GM12878 (cell line): ENCODE measurements around the gene COL23A1. TPM values are rescaled to one million over a fixed set of nuclear protein-coding genes. Genes with fewer than 3 reads are reported as not detected.

Experiments used
- ATAC-seq: fragments of 200-7000 bp; cut with Tn5 transposase; 3 replicates; pipeline ENCODE4 v1.9.1; 2020; ENCODE audit warnings: mild to moderate bottlenecking, moderate library complexity
- BruUV-seq: library from RNA; stranded (reverse); fragments of 400-500 nt; replicated peaks from 2 replicates; lab custom pipeline; 2021; lab: Mats Ljungman, UMichigan
- CTCF ChIA-PET: fragments of 300-600 bp; sonication (Branson Sonifier 250); formaldehyde crosslinking; extraction: SDS; loops from one replicate; lab custom pipeline; 2021; ENCODE audit warnings: inconsistent platforms; lab: Yijun Ruan, JAX
- POLR2A ChIA-PET: fragments of 350-600 bp; formaldehyde crosslinking; extraction: SDS; loops from one replicate; lab custom pipeline; 2021; ENCODE audit warnings: inconsistent platforms; lab: Charles Lee
- RAD21 ChIA-PET: fragments of 300-600 bp; sonication (Branson Sonifier 250); formaldehyde crosslinking; loops from one replicate; lab custom pipeline; 2023; ENCODE audit warnings: antibody characterized with exemption; ENCODE audit not compliant: unreplicated experiment; lab: Charles Lee
- SMC1A ChIA-PET: fragments of 300-600 bp; sonication (Branson Sonifier 250); formaldehyde crosslinking; loops from one replicate; lab custom pipeline; 2023; ENCODE audit not compliant: unreplicated experiment, uncharacterized antibody; lab: Charles Lee
- DNase-seq: peaks from one replicate; pipeline ENCODE4 v3.0.0-alpha.2; 2011; ENCODE audit warnings: low read depth, low spot score
- FAIRE-seq: peaks from 3 replicates; lab custom pipeline; 2011; peaks lifted over from hg19 to GRCh38; lab: Jason Lieb, UNC
- H2AFZ ChIP-seq: 2 replicates; pipeline ENCODE4 v1.6.0; 2011; ENCODE audit warnings: low read depth, low read length, control low read depth; ENCODE audit not compliant: control insufficient read depth
- H3K27ac ChIP-seq: 2 replicates; pipeline ENCODE4 v1.5.1; 2011; ENCODE audit warnings: control low read depth; ENCODE audit not compliant: control insufficient read depth, insufficient read depth
- H3K27me3 ChIP-seq, 2 experiments: replicated peaks in 1 of 2; 2 replicates each; pipeline versions ENCODE4 v1.6.0 to v1.6.1; 2011; ENCODE audit warnings: low read length in 1 of 2; ENCODE audit not compliant: control insufficient read depth in 2 of 2, insufficient read depth in 2 of 2
- H3K36me3 ChIP-seq, 2 experiments: 2 replicates each; pipeline ENCODE4 v1.5.1; 2011; ENCODE audit warnings: low read length in 1 of 2; ENCODE audit not compliant: control insufficient read depth in 2 of 2, insufficient read depth in 2 of 2
- H3K4me1 ChIP-seq: 2 replicates; pipeline ENCODE4 v1.6.1; 2011; ENCODE audit warnings: mild to moderate bottlenecking, low read length, moderate library complexity, mixed read lengths; ENCODE audit not compliant: control insufficient read depth, insufficient read depth
- H3K4me2 ChIP-seq: 2 replicates; pipeline ENCODE4 v1.6.0; 2011; ENCODE audit warnings: control low read depth; ENCODE audit not compliant: control insufficient read depth, insufficient read depth
- H3K4me3 ChIP-seq: fragments of 200-600 bp; sonication (generic); 2 replicates; pipeline ENCODE4 v1.5.1; 2016
- H3K79me2 ChIP-seq: 2 replicates; pipeline ENCODE4 v1.6.0; 2011; ENCODE audit warnings: low read length; ENCODE audit not compliant: control insufficient read depth, insufficient read depth
- H3K9ac ChIP-seq: 2 replicates; pipeline ENCODE4 v1.8.0; 2011; ENCODE audit warnings: low read length, control low read depth, mixed read lengths; ENCODE audit not compliant: control insufficient read depth, insufficient read depth
- H3K9me3 ChIP-seq: replicated peaks from 3 replicates; pipeline ENCODE4 v1.5.1; 2011; ENCODE audit warnings: mild to moderate bottlenecking, low read length; ENCODE audit not compliant: control insufficient read depth, insufficient read depth
- H4K20me1 ChIP-seq: 2 replicates; pipeline ENCODE4 v1.6.0; 2011; ENCODE audit not compliant: control insufficient read depth, insufficient read depth
- KDM1A ChIP-seq: fragments of 200-600 bp; sonication (generic); IDR thresholded peaks from 2 replicates; pipeline ENCODE4 v1.6.1; 2016; ENCODE audit warnings: borderline replicate concordance
- KLF5 ChIP-seq: fragments of 450-650 bp; IDR thresholded peaks from 2 replicates; pipeline ENCODE4 v1.6.1; 2014; ENCODE audit warnings: mild to moderate bottlenecking; ENCODE audit not compliant: partially characterized antibody
- NFYA ChIP-seq: IDR thresholded peaks from 2 replicates; pipeline ENCODE4 v1.6.1; 2011; ENCODE audit warnings: low read depth, mild to moderate bottlenecking, low read length, improper control_type of control experiment, borderline replicate concordance
- PAX5 ChIP-seq: IDR thresholded peaks from 2 replicates; pipeline ENCODE4 v1.6.1; 2011; ENCODE audit warnings: low read depth, low read length, borderline replicate concordance
- RB1 ChIP-seq: fragments of 450-650 bp; formaldehyde crosslinking; IDR thresholded peaks from 2 replicates; pipeline ENCODE4 v1.6.1; 2017; ENCODE audit warnings: mild to moderate bottlenecking, borderline replicate concordance
- SIX5 ChIP-seq: IDR thresholded peaks from 2 replicates; pipeline ENCODE4 v1.6.1; 2011; ENCODE audit warnings: mild to moderate bottlenecking, low read depth, low read length, moderate library complexity; ENCODE audit not compliant: severe bottlenecking
- TCF3 ChIP-seq: IDR thresholded peaks from 2 replicates; pipeline ENCODE4 v1.6.1; 2012; ENCODE audit warnings: low read depth, mild to moderate bottlenecking, low read length, borderline replicate concordance; ENCODE audit not compliant: insufficient read depth
- WGBS: methylation state at CpG from one replicate; pipeline ENCODE4 v1.1.6; 2016; ENCODE audit warnings: low lambda C conversion rate; ENCODE audit not compliant: insufficient replicate concordance, insufficient coverage; ENCODE audit errors: missing lambda C conversion rate; 5-methylcytosine and 5-hydroxymethylcytosine counted together
- in situ Hi-C: fragments of 300-500 bp; cut with MboI; formaldehyde crosslinking; loops from 9 replicates; pipeline ENCODE4 v1.14.3; 2018; ENCODE audit warnings: mixed read lengths
- intact Hi-C: fragments of 100-400 bp; cut with micrococcal nuclease; formaldehyde crosslinking; loops from one replicate; pipeline ENCODE4 v1.14.2; 2022; ENCODE audit not compliant: unreplicated experiment
- polyA plus RNA-seq, 11 experiments: library from polyadenylated mRNA; depleted of rRNA in 4 of 11; unstranded in 6 of 11; stranded (reverse) in 5 of 11; fragments of >200 nt; fragmentation: Nextera tagmentation in 4 of 11; fragmentation: Illumina TruSeq in 1 of 11; extraction: Ambion mirVana in 4 of 11; extraction: Trizol in 1 of 11; gene quantifications; 1 replicate in 1 of 11; 2 replicates in 10 of 11; pipeline versions ENCODE4 v1.2.1 to v1.2.3, GENCODE V29; 2011 to 2016; ENCODE audit warnings: inconsistent platforms in 2 of 11, missing spikeins in 2 of 11, low read depth in 1 of 11
- total RNA-seq, 4 experiments: library from RNA; depleted of rRNA in 3 of 4; stranded (reverse); fragments of >200 nt in 3 of 4; fragmentation: Illumina TruSeq in 1 of 4; extraction: Trizol in 1 of 4; gene quantifications; 2 replicates each; pipeline versions ENCODE4 v1.2.1 to v1.2.3, GENCODE V29; 2013 to 2021
- TF ChIP-seq, protein P1 (sequence below): fragments of 450-650 bp; IDR thresholded peaks from 2 replicates; pipeline ENCODE4 v1.6.1; 2017; ENCODE audit warnings: mild to moderate bottlenecking, moderate library complexity
- TF ChIP-seq, protein P2 (sequence below): IDR thresholded peaks from 2 replicates; pipeline ENCODE4 v1.6.1; 2012; ENCODE audit warnings: mild to moderate bottlenecking, low read depth, low read length
- TF ChIP-seq, protein P3 (sequence below): IDR thresholded peaks from 2 replicates; pipeline ENCODE4 v1.6.1; 2012; ENCODE audit warnings: low read depth, low read length, improper control_type of control experiment
- TF ChIP-seq, protein P4 (sequence below): fragments of 150-350 bp; IDR thresholded peaks from 2 replicates; pipeline ENCODE4 v1.6.1; 2014; ENCODE audit warnings: mild to moderate bottlenecking, low read depth, low read length

COL23A1 gene
- total and polyA plus RNA-seq, 10 of the 15 experiments (the other 5 are each of a cell fraction or from before 2014, with no cell fraction given) = 0.03 to 0.83 (median 0.09) TPM; not detected in 5

DNA sequence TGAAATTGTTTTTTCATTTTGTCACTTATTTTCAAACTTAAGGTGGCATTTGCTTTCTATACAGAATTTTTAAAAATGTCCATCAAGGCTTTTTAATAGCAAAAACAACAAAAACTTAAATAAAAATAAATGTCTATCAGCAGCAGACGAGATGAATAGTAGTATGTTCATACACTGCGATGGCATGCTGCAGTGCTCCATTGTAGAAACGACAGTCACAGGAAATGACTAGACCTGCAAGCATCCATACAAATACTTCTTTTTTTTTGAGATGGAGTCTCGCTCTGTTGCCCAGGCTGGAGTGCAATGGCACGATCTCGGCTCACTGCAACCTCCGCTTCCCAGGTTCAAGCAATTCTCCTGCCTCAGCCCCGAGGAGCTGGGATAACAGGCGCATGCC, 41.4 kb downstream of the COL23A1 start:
- H3K4me1 ChIP-seq = no peaks in the 10 kb centered on the region
- ChIA-PET POLR2A (no interaction called here), SMC1A (no interaction called here), CTCF (interaction anchor here (1.2 kb wide), 1 partner anchor 16 kb away, joined by 3 read pairs; no protein-coding TSS in a partner anchor), RAD21 (no interaction called here)
- in situ Hi-C loops = no loop called here
- no peak for FAIRE-seq
- H3K27ac ChIP-seq = no peak overlapping the region
- BruUV-seq = no TSS peak
- intact Hi-C loops = no loop called here
- no peak overlapping the region for H2AFZ ChIP-seq
- no peak for ATAC-seq
- H3K36me3 ChIP-seq = no peaks in the 10 kb centered on the region
- H3K9me3 ChIP-seq = no peaks in the 10 kb centered on the region
- WGBS = 48% methylated on average over 9 of the region's 9 CpGs
- no peak overlapping the region for H3K4me3 ChIP-seq
- no peak for DNase-seq
- H3K9ac ChIP-seq = no peak overlapping the region
- no peaks in the 10 kb centered on the region for H4K20me1 ChIP-seq
- H3K4me2 ChIP-seq = no peak overlapping the region
- H3K27me3 ChIP-seq = no peaks in the 10 kb centered on the region
- H3K79me2 ChIP-seq = no peaks in the 10 kb centered on the region
- TF ChIP-seq, protein P1, sequence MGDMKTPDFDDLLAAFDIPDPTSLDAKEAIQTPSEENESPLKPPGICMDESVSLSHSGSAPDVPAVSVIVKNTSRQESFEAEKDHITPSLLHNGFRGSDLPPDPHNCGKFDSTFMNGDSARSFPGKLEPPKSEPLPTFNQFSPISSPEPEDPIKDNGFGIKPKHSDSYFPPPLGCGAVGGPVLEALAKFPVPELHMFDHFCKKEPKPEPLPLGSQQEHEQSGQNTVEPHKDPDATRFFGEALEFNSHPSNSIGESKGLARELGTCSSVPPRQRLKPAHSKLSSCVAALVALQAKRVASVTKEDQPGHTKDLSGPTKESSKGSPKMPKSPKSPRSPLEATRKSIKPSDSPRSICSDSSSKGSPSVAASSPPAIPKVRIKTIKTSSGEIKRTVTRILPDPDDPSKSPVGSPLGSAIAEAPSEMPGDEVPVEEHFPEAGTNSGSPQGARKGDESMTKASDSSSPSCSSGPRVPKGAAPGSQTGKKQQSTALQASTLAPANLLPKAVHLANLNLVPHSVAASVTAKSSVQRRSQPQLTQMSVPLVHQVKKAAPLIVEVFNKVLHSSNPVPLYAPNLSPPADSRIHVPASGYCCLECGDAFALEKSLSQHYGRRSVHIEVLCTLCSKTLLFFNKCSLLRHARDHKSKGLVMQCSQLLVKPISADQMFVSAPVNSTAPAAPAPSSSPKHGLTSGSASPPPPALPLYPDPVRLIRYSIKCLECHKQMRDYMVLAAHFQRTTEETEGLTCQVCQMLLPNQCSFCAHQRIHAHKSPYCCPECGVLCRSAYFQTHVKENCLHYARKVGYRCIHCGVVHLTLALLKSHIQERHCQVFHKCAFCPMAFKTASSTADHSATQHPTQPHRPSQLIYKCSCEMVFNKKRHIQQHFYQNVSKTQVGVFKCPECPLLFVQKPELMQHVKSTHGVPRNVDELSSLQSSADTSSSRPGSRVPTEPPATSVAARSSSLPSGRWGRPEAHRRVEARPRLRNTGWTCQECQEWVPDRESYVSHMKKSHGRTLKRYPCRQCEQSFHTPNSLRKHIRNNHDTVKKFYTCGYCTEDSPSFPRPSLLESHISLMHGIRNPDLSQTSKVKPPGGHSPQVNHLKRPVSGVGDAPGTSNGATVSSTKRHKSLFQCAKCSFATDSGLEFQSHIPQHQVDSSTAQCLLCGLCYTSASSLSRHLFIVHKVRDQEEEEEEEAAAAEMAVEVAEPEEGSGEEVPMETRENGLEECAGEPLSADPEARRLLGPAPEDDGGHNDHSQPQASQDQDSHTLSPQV = no peak
- no peak for TF ChIP-seq KDM1A
- TF ChIP-seq, protein P2, sequence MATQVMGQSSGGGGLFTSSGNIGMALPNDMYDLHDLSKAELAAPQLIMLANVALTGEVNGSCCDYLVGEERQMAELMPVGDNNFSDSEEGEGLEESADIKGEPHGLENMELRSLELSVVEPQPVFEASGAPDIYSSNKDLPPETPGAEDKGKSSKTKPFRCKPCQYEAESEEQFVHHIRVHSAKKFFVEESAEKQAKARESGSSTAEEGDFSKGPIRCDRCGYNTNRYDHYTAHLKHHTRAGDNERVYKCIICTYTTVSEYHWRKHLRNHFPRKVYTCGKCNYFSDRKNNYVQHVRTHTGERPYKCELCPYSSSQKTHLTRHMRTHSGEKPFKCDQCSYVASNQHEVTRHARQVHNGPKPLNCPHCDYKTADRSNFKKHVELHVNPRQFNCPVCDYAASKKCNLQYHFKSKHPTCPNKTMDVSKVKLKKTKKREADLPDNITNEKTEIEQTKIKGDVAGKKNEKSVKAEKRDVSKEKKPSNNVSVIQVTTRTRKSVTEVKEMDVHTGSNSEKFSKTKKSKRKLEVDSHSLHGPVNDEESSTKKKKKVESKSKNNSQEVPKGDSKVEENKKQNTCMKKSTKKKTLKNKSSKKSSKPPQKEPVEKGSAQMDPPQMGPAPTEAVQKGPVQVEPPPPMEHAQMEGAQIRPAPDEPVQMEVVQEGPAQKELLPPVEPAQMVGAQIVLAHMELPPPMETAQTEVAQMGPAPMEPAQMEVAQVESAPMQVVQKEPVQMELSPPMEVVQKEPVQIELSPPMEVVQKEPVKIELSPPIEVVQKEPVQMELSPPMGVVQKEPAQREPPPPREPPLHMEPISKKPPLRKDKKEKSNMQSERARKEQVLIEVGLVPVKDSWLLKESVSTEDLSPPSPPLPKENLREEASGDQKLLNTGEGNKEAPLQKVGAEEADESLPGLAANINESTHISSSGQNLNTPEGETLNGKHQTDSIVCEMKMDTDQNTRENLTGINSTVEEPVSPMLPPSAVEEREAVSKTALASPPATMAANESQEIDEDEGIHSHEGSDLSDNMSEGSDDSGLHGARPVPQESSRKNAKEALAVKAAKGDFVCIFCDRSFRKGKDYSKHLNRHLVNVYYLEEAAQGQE = no peak
- no peak for TF ChIP-seq TCF3
- no peak for TF ChIP-seq PAX5
- TF ChIP-seq RB1 = no peak
- TF ChIP-seq NFYA = no peak
- TF ChIP-seq, protein P3, sequence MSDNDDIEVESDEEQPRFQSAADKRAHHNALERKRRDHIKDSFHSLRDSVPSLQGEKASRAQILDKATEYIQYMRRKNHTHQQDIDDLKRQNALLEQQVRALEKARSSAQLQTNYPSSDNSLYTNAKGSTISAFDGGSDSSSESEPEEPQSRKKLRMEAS = no peak
- TF ChIP-seq SIX5 = no peak
- no peak for TF ChIP-seq KLF5
- TF ChIP-seq, protein P4, sequence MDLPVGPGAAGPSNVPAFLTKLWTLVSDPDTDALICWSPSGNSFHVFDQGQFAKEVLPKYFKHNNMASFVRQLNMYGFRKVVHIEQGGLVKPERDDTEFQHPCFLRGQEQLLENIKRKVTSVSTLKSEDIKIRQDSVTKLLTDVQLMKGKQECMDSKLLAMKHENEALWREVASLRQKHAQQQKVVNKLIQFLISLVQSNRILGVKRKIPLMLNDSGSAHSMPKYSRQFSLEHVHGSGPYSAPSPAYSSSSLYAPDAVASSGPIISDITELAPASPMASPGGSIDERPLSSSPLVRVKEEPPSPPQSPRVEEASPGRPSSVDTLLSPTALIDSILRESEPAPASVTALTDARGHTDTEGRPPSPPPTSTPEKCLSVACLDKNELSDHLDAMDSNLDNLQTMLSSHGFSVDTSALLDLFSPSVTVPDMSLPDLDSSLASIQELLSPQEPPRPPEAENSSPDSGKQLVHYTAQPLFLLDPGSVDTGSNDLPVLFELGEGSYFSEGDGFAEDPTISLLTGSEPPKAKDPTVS = no peak
